HG03135 (cell line): ENCODE data around the gene CEBPA.

Experiments used
- ATAC-seq: cut with Tn5 transposase; IDR thresholded peaks from one replicate; pipeline ENCODE4 v1.9.1; 2021; ENCODE audit warnings: mild to moderate bottlenecking, moderate library complexity; ENCODE audit not compliant: unreplicated experiment

CEBPA gene

GRCh38 chr19:33252418-33252962 is 49.8 kb downstream of the CEBPA start:
- no peak for ATAC-seq

- ATAC-seq: no peak
Observed at GRCh38 chr19:33251526-33252090, 50.7 kb downstream of the CEBPA start.

GRCh38 chr19:33251076-33251475 is 51.3 kb downstream of the CEBPA start:
- ATAC-seq: no peak

GRCh38 chr19:33250500-33250899 is 51.8 kb downstream of the CEBPA start:
- no peak for ATAC-seq
